ENCODE results near the gene ARCN1.

DNA sequence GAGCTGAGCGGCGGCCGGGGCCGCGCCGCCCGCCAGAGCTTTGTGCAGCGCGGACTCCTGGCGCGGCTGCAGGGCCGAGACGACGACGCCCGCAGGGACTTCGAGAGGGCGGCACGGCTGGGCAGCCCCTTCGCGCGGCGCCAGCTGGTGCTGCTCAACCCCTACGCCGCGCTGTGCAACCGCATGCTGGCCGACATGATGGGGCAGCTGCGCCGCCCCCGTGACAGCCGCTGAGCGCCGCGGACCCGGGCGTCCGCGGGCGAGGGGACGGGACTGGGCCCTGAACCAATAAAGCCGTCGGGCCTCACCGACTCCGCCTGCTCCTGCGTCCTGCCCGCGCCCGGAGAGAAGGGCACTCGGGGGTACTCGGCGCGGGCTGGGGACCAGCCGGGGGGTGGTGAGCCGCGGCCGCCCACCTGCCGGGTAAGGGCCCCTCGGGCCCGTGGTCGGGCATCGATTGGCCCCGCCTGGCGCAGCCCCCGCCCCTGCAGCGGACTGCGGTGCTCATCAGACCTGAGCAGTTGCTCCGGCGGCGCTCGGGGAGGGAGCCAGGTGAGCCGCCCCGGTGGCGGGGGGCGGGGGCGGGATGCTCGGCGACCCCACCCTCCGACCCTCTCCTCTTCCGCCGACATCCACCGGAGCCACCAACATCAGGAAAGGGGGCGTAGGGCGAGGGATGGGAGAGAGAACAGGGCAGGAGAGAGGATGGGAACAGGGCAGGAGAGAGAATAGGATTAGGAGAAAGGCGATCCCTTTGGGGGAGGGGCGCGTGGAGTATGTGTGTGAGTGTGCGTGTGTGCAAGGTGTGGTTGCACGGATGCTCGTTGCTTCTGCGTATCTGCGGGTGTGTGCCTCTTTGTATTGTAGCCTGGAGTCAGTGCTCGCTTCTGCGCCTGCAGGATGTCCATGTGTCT, 41.3 kb upstream of the ARCN1 start, which contains the start of gene TMEM25:
- peak; percentile 51 to 75 (median 71) for TF ChIP-seq POLR2AphosphoS5 (IDR thresholded peaks at IDR 0.05)
- peak in 2 of 3 donors; percentile 24 to 40 for TF ChIP-seq POLR2A (IDR thresholded peaks at IDR 0.05)
- TF ChIP-seq, protein P1, sequence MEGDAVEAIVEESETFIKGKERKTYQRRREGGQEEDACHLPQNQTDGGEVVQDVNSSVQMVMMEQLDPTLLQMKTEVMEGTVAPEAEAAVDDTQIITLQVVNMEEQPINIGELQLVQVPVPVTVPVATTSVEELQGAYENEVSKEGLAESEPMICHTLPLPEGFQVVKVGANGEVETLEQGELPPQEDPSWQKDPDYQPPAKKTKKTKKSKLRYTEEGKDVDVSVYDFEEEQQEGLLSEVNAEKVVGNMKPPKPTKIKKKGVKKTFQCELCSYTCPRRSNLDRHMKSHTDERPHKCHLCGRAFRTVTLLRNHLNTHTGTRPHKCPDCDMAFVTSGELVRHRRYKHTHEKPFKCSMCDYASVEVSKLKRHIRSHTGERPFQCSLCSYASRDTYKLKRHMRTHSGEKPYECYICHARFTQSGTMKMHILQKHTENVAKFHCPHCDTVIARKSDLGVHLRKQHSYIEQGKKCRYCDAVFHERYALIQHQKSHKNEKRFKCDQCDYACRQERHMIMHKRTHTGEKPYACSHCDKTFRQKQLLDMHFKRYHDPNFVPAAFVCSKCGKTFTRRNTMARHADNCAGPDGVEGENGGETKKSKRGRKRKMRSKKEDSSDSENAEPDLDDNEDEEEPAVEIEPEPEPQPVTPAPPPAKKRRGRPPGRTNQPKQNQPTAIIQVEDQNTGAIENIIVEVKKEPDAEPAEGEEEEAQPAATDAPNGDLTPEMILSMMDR (IDR thresholded peaks at IDR 0.05 in 8 of 11, conservative IDR thresholded peaks at IDR 0.05 in 3 of 11) = peak in 1 of 11 experiments; percentile 6

Data from spleen (tissue), 7 donors.